ENCODE data around the gene HDAC4. TPM values are rescaled to one million over a fixed set of nuclear protein-coding genes. Genes with fewer than 3 reads are reported as not detected.

HDAC4 gene
- total RNA-seq, 1 donor from 2014 or later: 46.2 TPM

DNA sequence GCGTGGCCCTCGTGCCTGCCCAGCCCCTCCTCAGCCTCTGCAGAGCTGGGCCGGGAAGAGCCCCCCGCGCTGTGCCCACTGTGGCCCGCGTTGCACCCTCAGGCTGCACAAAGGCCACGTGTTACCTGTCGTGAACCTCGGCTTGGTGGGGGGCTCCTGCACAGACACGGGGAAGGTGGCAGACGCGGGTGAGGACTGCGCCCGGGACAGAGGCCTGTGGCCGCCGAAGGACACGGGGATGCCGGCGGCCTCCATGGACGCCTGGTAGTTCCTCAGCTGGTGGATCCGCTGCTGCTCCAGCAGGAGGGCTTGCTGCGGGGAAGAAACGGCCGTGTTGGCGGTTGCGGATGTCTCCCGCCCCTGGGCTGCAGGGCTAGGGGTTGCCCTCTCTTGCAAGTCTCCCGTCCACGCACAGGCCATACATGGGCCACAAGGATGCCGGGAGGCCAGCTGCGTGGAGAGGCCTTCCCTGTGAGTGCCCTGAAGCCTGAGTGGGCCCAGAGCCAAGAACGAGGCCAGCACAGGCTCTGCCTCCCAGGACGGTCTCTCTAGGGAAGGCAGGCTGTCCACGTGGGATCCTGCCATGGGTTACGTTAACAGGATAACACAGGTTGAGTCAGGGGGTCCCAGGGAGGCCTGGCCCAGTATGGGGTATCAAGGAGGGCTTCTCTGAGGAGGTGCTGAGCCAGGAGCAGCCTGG lies 289.3 kb downstream of the HDAC4 start:
- no peak overlapping the region for H3K27ac Mint-ChIP-seq
- H3K9me3 Mint-ChIP-seq (ENCODE audit: low read depth): no peaks in the 10 kb centered on the region
- H3K36me3 Mint-ChIP-seq (ENCODE audit: insufficient read depth): peaks cover 8% of the 10 kb centered on the region
- TF ChIP-seq, protein P1, sequence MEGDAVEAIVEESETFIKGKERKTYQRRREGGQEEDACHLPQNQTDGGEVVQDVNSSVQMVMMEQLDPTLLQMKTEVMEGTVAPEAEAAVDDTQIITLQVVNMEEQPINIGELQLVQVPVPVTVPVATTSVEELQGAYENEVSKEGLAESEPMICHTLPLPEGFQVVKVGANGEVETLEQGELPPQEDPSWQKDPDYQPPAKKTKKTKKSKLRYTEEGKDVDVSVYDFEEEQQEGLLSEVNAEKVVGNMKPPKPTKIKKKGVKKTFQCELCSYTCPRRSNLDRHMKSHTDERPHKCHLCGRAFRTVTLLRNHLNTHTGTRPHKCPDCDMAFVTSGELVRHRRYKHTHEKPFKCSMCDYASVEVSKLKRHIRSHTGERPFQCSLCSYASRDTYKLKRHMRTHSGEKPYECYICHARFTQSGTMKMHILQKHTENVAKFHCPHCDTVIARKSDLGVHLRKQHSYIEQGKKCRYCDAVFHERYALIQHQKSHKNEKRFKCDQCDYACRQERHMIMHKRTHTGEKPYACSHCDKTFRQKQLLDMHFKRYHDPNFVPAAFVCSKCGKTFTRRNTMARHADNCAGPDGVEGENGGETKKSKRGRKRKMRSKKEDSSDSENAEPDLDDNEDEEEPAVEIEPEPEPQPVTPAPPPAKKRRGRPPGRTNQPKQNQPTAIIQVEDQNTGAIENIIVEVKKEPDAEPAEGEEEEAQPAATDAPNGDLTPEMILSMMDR (IDR thresholded peaks at IDR 0.05; ENCODE audit: unreplicated experiment): no peak
- no peak for DNase-seq (ENCODE audit: low spot score, unreplicated experiment)
- no peaks in the 10 kb centered on the region for H3K27me3 Mint-ChIP-seq
- H3K4me3 Mint-ChIP-seq (ENCODE audit: low read depth): no peak overlapping the region
- peaks cover 16% of the 10 kb centered on the region for H3K4me1 Mint-ChIP-seq (ENCODE audit: low read depth)

DNA sequence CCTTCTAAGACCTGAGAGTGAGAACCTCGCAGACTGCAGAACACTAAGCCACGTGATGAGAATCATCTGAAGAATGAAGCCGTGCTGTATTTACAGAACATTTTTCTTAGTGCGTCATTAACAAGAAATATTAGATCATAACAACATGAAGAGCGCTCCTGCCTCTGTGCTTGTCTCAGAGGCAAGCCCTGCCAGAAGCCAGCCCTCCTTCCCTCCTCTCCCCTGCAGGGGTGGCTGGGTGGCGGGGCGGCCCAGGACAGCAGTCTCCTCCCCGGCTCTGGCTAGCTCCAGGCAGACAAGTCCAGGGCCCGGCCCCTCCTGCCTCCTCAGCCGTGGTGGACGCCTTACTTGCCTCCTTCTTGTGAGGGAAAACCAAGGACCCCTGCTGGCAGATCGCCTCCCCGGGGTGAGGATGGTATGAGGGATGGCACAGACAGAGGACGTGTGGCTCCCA lies 290.2 kb downstream of the HDAC4 start:
- Mint-ChIP-seq H3K27ac (no peak overlapping the region), H3K9me3 (ENCODE audit: low read depth) (no peaks in the 10 kb centered on the region), H3K36me3 (ENCODE audit: insufficient read depth) (peaks cover 8% of the 10 kb centered on the region)

DNA sequence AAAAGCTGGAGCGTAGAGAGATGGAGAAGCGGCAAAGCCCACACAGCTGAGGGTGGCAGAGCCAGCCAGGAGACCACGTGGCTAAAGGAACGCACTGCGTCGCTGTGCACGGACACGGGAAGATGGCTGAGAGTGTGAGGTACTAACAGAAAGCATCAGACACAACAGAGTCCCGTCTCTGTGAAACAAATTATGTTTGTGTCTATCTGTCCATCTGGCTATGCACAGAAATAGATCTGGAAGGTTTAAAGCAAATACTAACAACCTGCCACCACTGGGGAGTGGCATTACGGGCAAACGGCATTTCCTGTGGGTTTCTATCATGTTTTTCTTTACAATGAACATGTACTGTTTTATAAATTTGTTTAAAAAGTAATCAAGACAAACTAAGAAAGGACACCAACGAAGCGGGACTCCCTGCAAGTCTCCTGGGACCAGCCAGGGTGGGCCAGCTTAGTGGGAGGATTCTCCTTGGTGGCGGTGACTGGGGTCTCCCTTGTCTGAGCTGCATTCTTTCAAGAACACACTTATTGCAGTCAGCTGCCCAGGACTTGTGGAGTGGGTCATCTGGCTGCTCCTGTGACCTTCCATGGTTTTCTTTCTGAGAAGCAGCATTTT lies 290.8 kb downstream of the HDAC4 start:
- peaks cover 16% of the 10 kb centered on the region for H3K4me1 Mint-ChIP-seq (ENCODE audit: low read depth)
- H3K27me3 Mint-ChIP-seq: no peaks in the 10 kb centered on the region
- DNase-seq (ENCODE audit: low spot score, unreplicated experiment): no peak
- no peak overlapping the region for H3K4me3 Mint-ChIP-seq (ENCODE audit: low read depth)
- H3K27ac Mint-ChIP-seq: no peak overlapping the region
- TF ChIP-seq, protein P1 (IDR thresholded peaks at IDR 0.05; ENCODE audit: unreplicated experiment): no peak
- H3K36me3 Mint-ChIP-seq (ENCODE audit: insufficient read depth): peaks cover 8% of the 10 kb centered on the region
- H3K9me3 Mint-ChIP-seq (ENCODE audit: low read depth): no peaks in the 10 kb centered on the region

More for the DNA sequence above, 290.2 kb downstream of the HDAC4 start:
- H3K4me1 Mint-ChIP-seq (ENCODE audit: low read depth): peaks cover 16% of the 10 kb centered on the region
- no peaks in the 10 kb centered on the region for H3K27me3 Mint-ChIP-seq
- no peak overlapping the region for H3K4me3 Mint-ChIP-seq (ENCODE audit: low read depth)
- DNase-seq (ENCODE audit: low spot score, unreplicated experiment): no peak
- TF ChIP-seq, protein P1 (IDR thresholded peaks at IDR 0.05; ENCODE audit: unreplicated experiment): no peak

DNA sequence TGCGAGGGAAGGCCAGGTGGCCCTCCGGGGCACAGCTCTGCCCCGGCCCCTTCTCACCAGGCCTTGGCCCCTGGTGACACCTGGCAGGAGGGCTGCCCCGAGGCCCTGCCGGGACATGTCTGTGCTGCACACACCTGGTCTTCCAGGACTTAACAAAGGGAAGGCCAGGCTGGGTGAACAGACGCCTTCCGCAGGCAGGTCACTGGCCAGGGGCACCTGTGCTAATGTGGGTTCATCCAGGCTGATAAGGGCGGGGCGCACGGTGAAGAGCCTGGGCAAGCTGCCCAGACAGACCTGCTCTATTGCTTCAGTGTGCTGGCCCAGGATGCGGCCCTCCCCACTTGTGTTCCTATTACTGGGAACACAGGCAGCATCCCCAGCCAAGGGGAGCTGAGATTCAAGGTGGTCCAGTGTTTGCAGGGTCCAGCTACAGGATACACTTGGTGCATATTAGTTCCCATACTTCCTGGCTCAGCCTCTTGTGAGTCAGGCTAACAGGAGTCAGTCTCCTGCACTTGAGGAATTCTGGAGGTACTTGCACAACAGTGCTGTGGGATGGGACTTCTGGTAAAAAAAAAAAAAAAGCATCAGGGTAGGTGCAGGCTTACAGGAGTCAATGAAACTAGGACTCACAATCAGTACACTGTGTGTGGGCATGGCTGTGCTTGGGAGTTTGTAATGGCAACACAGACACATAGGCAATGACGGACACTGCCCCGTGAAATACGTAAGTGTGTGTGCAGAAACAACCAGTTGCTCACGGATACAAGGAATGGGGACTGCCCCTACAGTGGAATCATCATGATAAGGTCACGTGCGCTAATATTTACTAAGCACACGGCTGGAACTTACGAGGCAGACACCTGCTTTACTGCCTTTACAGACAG lies 291.5 kb downstream of the HDAC4 start:
- H3K27ac Mint-ChIP-seq: peak overlapping the region; percentile 15
- TF ChIP-seq, protein P1 (IDR thresholded peaks at IDR 0.05; ENCODE audit: unreplicated experiment): no peak
- H3K4me1 Mint-ChIP-seq (ENCODE audit: low read depth): peaks cover 16% of the 10 kb centered on the region
- H3K36me3 Mint-ChIP-seq (ENCODE audit: insufficient read depth): peaks cover 11% of the 10 kb centered on the region
- H3K27me3 Mint-ChIP-seq: no peaks in the 10 kb centered on the region
- DNase-seq (ENCODE audit: low spot score, unreplicated experiment): no peak
- H3K4me3 Mint-ChIP-seq (ENCODE audit: low read depth): no peak overlapping the region
- H3K9me3 Mint-ChIP-seq (ENCODE audit: low read depth): no peaks in the 10 kb centered on the region

DNA sequence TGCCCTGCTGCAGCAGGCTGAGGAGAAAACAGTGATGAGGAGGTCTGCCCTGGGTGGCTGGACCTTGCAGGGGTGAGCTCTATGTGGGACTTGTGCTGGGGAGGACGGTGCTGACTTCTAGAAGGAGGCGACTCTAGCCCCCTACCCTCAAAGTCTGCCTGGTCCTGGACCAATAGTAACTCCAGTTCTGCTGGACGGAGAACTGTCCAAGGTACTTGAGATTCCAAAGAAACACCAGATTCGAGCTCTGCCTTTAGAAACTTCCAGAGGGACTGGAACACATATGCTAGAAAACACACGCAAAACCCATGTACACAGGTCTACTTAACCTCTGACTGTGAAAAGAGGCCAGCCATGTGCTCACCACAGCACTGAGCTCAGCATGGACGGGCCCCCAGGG lies 292.4 kb downstream of the HDAC4 start:
- Mint-ChIP-seq H3K36me3 (ENCODE audit: insufficient read depth) (peaks cover 10% of the 10 kb centered on the region), H3K9me3 (ENCODE audit: low read depth) (no peaks in the 10 kb centered on the region), H3K27ac (no peak overlapping the region), H3K4me3 (ENCODE audit: low read depth) (no peak overlapping the region), H3K4me1 (ENCODE audit: low read depth) (peaks cover 10% of the 10 kb centered on the region), H3K27me3 (no peaks in the 10 kb centered on the region)
- no peak for DNase-seq (ENCODE audit: low spot score, unreplicated experiment)
- TF ChIP-seq, protein P1 (IDR thresholded peaks at IDR 0.05; ENCODE audit: unreplicated experiment): no peak
